Spinal cord (tissue), 10 donors: ENCODE data around the gene PDX1. TPM values are rescaled to one million over a fixed set of nuclear protein-coding genes. Genes with fewer than 3 reads are reported as not detected.

Experiments used
- DNase-seq, 6 donors: peaks; one replicate each; pipeline versions ENCODE4 v3.0.0 to v3.0.0-alpha.2; 2013 to 2015; ENCODE audit warnings: low spot score in 6 of 6, low read depth in 4 of 6
- H3K27ac ChIP-seq: one replicate; pipeline ENCODE4 v1.5.1; 2013; ENCODE audit warnings: low read depth, low read length, control low read depth
- H3K27me3 ChIP-seq: one replicate; pipeline ENCODE4 v1.6.1; 2013; ENCODE audit warnings: low read length; ENCODE audit not compliant: control insufficient read depth, insufficient read depth
- H3K36me3 ChIP-seq: one replicate; pipeline ENCODE4 v1.6.1; 2013; ENCODE audit warnings: low read length; ENCODE audit not compliant: control insufficient read depth, insufficient read depth
- H3K4me1 ChIP-seq: one replicate; pipeline ENCODE4 v1.6.1; 2013; ENCODE audit warnings: low read length; ENCODE audit not compliant: control insufficient read depth, insufficient read depth
- H3K4me3 ChIP-seq: one replicate; pipeline ENCODE4 v1.5.1; 2013; ENCODE audit warnings: low read depth, low read length, control low read depth
- H3K9me3 ChIP-seq: one replicate; pipeline ENCODE4 v1.6.1; 2013; ENCODE audit warnings: low read length; ENCODE audit not compliant: control insufficient read depth, insufficient read depth
- WGBS: methylation state at CpG from one replicate; pipeline ENCODE4 v1.1.5; 2013; ENCODE audit warnings: missing lambda C conversion rate; ENCODE audit not compliant: insufficient coverage; 5-methylcytosine and 5-hydroxymethylcytosine counted together
- polyA plus RNA-seq, 2 donors: library from polyadenylated mRNA; unstranded; fragments of 120-200 nt; gene quantifications; one replicate each; pipeline ENCODE4 v1.2.1, GENCODE V29; 2013; ENCODE audit not compliant: insufficient read length in 2 of 2
- total RNA-seq, 2 donors: library from RNA; depleted of rRNA in 1 of 2; stranded (reverse); fragments of 120-200 nt in 1 of 2; fragments of >200 nt in 1 of 2; gene quantifications; one replicate each; pipeline versions ENCODE4 v1.2.3 to v1.2.4, GENCODE V29; 2013 to 2014
- donor health status: healthy.

PDX1 gene
- total and polyA plus RNA-seq, 4 donors: not detected

- Histone ChIP-seq H3K27me3 (peaks cover 99% of the 10 kb centered on the region), H3K9me3 (no peaks in the 10 kb centered on the region), H3K4me1 (peaks cover 52% of the 10 kb centered on the region), H3K4me3 (no peak overlapping the region), H3K36me3 (no peaks in the 10 kb centered on the region), H3K27ac (no peak overlapping the region)
- DNase-seq: no peak
- WGBS: 1% methylated on average over 36 of the region's 39 CpGs
Observed at GRCh38 chr13:27921961-27922882, 2.4 kb downstream of the PDX1 start.

DNA sequence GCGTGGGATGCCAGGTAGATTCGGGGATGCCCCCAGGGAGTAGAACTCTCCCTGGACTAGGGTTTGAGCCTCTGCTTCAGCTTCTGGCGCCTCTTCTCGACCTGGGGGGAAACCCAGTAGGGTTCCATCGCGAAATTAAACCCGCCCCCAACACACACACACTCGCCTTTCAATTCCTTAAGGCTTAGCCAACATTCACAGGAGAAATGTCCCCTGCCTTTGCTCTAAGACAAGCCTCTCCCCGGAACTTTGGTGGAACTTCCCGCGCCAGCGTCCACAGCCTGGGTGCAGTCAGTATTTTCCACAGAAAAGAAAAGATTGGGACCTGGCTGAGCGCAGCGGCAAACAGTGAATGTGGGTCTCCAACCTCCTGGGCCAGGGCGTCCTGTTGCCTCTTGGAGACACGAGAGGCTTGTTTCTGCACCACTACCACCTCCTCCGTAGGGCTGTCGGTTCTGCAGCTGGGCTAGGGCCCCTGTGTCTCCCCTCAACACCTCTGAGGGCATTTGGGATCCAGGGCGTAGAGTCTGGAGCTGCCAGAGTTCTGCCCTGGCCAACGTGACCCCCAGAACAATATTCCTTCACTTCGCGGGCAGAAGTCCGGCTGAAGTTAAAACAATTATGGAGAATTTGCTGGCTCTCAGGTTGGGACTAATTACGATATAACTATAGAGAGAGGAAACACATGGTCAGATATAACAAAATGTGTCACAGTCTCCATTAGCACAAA is 3.2 kb downstream of the PDX1 start:
- no peaks in the 10 kb centered on the region for H3K9me3 ChIP-seq
- WGBS: 1% methylated on average over 18 of the region's 24 CpGs
- H3K27ac ChIP-seq: no peak overlapping the region
- no peak overlapping the region for H3K4me3 ChIP-seq
- DNase-seq: no peak
- peaks cover 99% of the 10 kb centered on the region for H3K27me3 ChIP-seq
- H3K36me3 ChIP-seq: no peaks in the 10 kb centered on the region
- peaks cover 44% of the 10 kb centered on the region for H3K4me1 ChIP-seq

- peak in 1 of 6 donors; percentile 25 for DNase-seq
- Histone ChIP-seq H3K4me3 (no peak overlapping the region), H3K27ac (no peak overlapping the region), H3K9me3 (no peaks in the 10 kb centered on the region), H3K4me1 (peaks cover 49% of the 10 kb centered on the region), H3K27me3 (peaks cover 99% of the 10 kb centered on the region), H3K36me3 (no peaks in the 10 kb centered on the region)
- WGBS: under 1% methylated on average over 44 of the region's 48 CpGs
Observed at GRCh38 chr13:27923794-27924528, 4.2 kb downstream of the PDX1 start.

DNA sequence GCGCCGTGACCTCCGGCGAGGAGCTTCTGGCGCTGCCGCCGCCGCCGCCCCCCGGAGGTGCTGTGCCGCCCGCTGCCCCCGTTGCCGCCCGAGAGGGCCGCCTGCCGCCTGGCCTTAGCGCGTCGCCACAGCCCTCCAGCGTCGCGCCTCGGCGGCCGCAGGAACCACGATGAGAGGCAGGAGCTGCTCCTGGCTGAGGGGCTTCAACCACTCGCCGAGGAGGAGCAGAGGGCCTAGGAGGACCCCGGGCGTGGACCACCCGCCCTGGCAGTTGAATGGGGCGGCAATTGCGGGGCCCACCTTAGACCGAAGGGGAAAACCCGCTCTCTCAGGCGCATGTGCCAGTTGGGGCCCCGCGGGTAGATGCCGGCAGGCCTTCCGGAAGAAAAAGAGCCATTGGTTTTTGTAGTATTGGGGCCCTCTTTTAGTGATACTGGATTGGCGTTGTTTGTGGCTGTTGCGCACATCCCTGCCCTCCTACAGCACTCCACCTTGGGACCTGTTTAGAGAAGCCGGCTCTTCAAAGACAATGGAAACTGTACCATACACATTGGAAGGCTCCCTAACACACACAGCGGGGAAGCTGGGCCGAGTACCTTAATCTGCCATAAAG is 4.8 kb downstream of the PDX1 start:
- no peak overlapping the region for H3K27ac ChIP-seq
- peaks cover 50% of the 10 kb centered on the region for H3K4me1 ChIP-seq
- no peak overlapping the region for H3K4me3 ChIP-seq
- no peaks in the 10 kb centered on the region for H3K36me3 ChIP-seq
- no peak for DNase-seq
- under 1% methylated on average over 37 of the region's 46 CpGs for WGBS
- H3K9me3 ChIP-seq: no peaks in the 10 kb centered on the region
- peaks cover 99% of the 10 kb centered on the region for H3K27me3 ChIP-seq

- no peak overlapping the region for H3K27ac ChIP-seq
- 5% methylated on average over 5 of the region's 9 CpGs for WGBS
- peaks cover 43% of the 10 kb centered on the region for H3K4me1 ChIP-seq
- H3K4me3 ChIP-seq: no peak overlapping the region
- peaks cover 99% of the 10 kb centered on the region for H3K27me3 ChIP-seq
- no peaks in the 10 kb centered on the region for H3K36me3 ChIP-seq
- no peak for DNase-seq
- no peaks in the 10 kb centered on the region for H3K9me3 ChIP-seq
Observed at GRCh38 chr13:27925220-27925991, 5.6 kb downstream of the PDX1 start.

- Histone ChIP-seq H3K36me3 (no peaks in the 10 kb centered on the region), H3K27me3 (peaks cover 95% of the 10 kb centered on the region), H3K4me3 (no peak overlapping the region), H3K27ac (no peak overlapping the region), H3K9me3 (no peaks in the 10 kb centered on the region), H3K4me1 (peaks cover 28% of the 10 kb centered on the region)
- under 1% methylated on average over 24 of the region's 35 CpGs for WGBS
- DNase-seq: no peak
Observed at GRCh38 chr13:27926644-27927434, 7.0 kb downstream of the PDX1 start.

DNA sequence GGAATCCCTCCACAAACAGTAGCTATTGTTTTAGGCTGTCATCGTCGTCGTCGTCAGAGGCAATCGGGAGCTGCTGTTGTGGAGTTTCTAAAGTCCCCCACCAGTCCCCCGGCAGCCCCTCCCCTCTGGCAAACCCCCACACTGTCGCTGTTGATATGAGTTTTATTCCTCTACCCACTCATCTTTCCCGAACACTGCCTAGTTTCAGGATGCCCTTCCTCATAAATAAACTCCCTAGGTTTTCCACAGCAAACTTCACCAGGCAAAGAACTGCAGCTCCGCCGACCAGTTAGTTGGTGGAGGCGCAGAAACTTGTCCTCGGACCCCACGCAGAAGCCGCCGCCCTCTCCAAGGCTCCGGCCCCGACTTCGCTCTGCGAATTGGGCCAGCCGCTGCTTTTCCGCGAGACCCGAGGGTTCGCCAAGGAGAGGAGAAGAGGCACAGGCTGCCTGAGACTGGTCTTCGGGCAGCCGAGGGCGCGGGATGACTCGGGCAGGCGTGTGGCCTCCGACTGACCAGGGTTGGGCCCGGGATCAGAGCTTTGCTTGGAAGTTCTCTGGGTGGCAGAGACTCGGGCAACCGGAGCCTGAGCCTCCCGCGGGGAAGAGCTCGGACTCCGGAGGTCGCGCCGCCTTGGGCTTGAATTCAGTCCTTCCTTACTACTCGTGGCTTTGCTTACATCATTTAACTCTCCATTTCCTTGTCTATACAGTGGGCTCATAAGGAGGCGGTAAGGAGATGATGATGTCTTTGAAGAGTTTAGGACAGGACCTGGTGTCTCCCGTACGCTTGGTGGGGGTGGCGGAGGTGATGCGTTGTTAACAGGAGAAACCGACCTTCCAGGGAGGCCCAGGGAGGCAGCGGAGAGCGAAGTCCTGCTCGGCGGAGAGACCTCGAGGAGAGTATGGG is 7.9 kb downstream of the PDX1 start:
- Histone ChIP-seq H3K9me3 (no peaks in the 10 kb centered on the region), H3K36me3 (no peaks in the 10 kb centered on the region), H3K27me3 (peaks cover 86% of the 10 kb centered on the region), H3K4me1 (peaks cover 21% of the 10 kb centered on the region), H3K27ac (no peak overlapping the region), H3K4me3 (no peak overlapping the region)
- WGBS: under 1% methylated on average over 44 of the region's 53 CpGs
- no peak for DNase-seq
